GM12865 (cell line): Measurements from ENCODE around the gene ECEL1.

Experiments
- DNase-seq: peaks from one replicate; pipeline ENCODE4 v3.0.0; 2010; ENCODE audit warnings: low read depth
- H3K4me3 ChIP-seq: 2 replicates; pipeline ENCODE4 v1.5.1; 2011; ENCODE audit warnings: mild to moderate bottlenecking, low read depth, low read length, control low read depth
- CTCF ChIP-seq: IDR thresholded peaks from 2 replicates; pipeline ENCODE4 v1.5.1; 2011; ENCODE audit warnings: low read length, control low read depth, low read depth, inconsistent platforms; ENCODE audit not compliant: insufficient read depth; ENCODE audit errors: missing control alignments

ECEL1 gene

GRCh38 chr2:232478571-232479340 is 8.9 kb downstream of the ECEL1 start:
- H3K4me3 ChIP-seq: no peak overlapping the region
- no peak for DNase-seq
- no peak for TF ChIP-seq CTCF

- no peak for DNase-seq
- no peak overlapping the region for H3K4me3 ChIP-seq
- no peak for TF ChIP-seq CTCF
Observed at GRCh38 chr2:232477751-232478510, 9.7 kb downstream of the ECEL1 start.

GRCh38 chr2:232476791-232477190 is 10.8 kb downstream of the ECEL1 start:
- TF ChIP-seq CTCF: no peak
- no peak for DNase-seq
- no peak overlapping the region for H3K4me3 ChIP-seq

GRCh38 chr2:232476045-232476444 is 11.6 kb downstream of the ECEL1 start:
- no peak for TF ChIP-seq CTCF
- no peak for DNase-seq
- H3K4me3 ChIP-seq: no peak overlapping the region

- no peak for DNase-seq
Observed at GRCh38 chr2:232473467-232473890, 14.2 kb downstream of the ECEL1 start.

GRCh38 chr2:232466221-232466620 is 21.4 kb downstream of the ECEL1 start:
- no peak for TF ChIP-seq CTCF
- no peak overlapping the region for H3K4me3 ChIP-seq
- DNase-seq: no peak

More at GRCh38 chr2:232473467-232473890, 14.2 kb downstream of the ECEL1 start:
- TF ChIP-seq CTCF: no peak
- H3K4me3 ChIP-seq: no peak overlapping the region
